DMS79 treated with DMSO at 0.1 percent for 48 hours (cell line): ENCODE measurements around the gene ARHGEF38.
A peak's percentile ranks its signal among the peaks of the same experiment; 100 is the strongest.
"Not testable (repeated sequence)": the region's sequence is repeated elsewhere in the genome, so short reads cannot be mapped to it uniquely, and the experiment has no call there.

Source experiments
- DNase-seq: peaks from one replicate; lab custom pipeline; 2025; lab: John Stamatoyannopoulos, UW

The ARHGEF38 gene

DNA sequence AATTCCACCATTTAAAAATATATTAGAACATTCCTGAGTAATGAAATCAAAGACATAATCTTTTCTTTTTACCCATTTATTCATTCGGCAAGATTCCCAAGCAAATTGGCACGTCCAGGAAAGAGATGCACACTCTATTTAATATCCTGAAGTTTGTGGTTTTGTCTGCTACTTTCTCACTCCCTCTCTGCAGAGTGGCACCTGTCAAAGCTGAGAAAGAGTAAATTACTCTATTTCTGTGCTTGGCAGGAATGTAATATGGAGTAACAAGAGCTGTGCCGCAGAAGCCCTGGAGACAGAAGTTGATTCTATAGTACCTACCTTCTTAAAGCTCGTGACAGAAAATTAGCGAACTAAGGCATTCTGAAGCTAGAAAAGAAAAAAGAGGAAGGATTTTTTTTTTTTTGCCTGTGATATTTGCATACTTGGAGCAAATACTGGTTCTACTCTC, 161.7 kb downstream of the ARHGEF38 start:
- DNase-seq, result no peak

DNA sequence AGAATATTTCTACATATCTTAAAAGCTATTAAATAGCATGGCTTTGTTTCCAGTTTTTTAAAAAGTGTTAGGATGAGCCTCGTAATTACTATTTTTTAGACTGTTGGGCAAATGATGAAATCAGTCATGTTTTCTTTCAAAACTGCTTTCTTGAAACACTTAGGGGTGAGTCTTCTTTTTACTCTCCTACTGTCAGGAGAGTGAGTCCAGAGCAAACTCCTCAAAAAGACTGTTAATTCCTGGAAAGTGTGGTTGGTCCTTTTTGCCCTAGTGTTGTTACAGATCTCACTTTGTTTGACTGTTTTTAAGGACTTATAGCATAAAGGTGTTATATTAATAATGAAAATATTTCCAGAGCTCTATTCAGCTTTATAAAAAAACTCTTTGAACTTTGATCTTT, 162.5 kb downstream of the ARHGEF38 start:
- no peak for DNase-seq

DNA sequence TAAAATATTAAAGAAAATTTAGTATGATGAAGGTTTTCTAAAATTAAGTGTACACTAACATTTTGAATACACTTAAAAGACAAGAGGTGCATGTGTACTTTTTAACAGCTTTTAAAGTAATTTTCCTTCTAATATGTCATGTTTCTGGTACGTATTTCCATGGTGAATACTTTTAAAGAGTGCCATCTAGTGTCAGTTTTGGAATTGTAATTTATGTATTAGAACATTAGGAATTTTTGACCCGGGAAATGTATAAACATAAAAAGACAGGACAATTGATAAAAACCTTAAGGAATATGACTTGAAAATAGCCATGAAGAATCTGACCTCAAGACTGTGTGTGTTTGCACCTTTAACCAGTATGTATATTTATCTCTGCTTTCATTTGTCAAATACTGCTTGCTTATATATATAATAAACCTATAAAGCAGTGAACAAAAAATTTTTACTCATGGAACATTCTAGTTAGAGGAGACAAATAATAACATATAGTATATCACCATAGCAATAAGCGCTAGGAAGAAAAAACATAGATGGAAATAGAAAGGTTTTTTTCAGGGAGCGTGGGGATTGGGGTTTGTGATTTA, 163.4 kb downstream of the ARHGEF38 start:
- DNase-seq, result peak; percentile 3

DNA sequence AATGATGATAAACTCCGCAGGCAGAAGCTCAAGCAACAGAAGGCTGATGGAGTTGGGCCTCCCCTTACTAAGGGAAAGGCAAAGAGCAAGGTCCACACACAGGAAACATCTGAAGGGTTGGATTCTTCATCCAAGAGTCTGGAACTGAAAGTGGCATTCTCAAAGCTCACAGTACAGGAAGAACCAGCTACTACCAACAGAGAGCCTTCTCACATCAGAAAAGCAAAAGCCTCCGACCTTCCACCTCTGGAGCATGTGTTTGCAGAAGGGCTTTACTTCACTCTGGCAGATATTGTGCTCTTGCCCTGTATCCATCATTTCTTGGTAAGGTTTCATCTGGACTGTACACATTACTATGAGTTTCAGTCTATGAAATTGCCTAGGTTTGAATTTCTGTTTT, 166.8 kb downstream of the ARHGEF38 start:
- no peak for DNase-seq

DNA sequence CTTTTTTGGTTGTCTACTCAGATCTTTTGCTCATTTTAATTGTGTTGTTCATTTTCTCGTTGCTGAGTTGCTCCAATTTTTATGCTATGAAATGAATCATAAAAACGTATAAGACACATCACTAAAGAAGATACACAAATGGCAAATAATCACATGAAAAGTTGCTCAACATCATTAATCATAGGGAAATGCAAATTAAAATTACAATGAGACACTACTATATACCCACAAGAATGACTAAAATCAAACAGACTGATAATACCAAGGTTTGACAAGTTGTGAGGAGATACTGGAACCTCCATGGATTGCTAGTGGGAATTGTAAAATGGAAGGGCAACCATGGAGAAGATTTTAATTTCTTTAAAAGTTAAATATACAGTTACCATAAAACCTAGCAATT, 173.2 kb downstream of the ARHGEF38 start:
- DNase-seq, result no peak

DNA sequence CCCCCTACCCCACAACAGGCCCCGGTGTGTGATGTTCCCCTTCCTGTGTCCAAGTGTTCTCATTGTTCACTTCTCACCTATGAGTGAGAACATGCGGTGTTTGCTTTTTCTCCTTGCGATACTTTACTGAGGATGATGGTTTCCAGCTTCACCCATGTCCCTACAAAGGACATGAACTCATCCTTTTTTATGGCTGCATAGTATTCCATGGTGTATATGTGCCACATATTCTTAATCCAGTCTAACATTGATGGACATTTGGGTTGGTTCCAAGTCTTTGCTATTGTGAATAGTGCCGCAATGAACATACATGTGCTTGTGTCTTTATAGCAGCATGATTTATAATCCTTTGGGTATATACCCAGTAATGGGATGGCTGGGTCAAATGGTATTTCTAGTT, 177.5 kb downstream of the ARHGEF38 start:
- DNase-seq, result not testable (repeated sequence)
